Thoracic aorta (tissue), 2 donors: ENCODE measurements around the gene ZIC4. TPM values are rescaled to one million over a fixed set of nuclear protein-coding genes. Genes with fewer than 3 reads are reported as not detected.

Experiments used
- ATAC-seq: fragments of 150-250 bp; one replicate; pipeline ENCODE4 v1.8.0; 2017; ENCODE audit warnings: low read depth; ENCODE audit not compliant: insufficient number of reproducible peaks, low FRiP score
- DNase-seq: peaks from one replicate; pipeline ENCODE4 v3.0.0-alpha.2; 2020; ENCODE audit warnings: low spot score
- H3K27ac ChIP-seq, 2 donors: fragments of 200-600 bp; sonication (generic); 1 replicate in 1 of 2; 2 replicates in 1 of 2; pipeline ENCODE4 v1.5.1; 2016; ENCODE audit warnings: mild to moderate bottlenecking in 2 of 2, moderate library complexity in 2 of 2
- H3K27me3 ChIP-seq: fragments of 200-600 bp; sonication (generic); replicated peaks from 2 replicates; pipeline ENCODE4 v1.6.0; 2016; ENCODE audit warnings: mild to moderate bottlenecking; ENCODE audit not compliant: insufficient read depth
- H3K36me3 ChIP-seq: fragments of 200-600 bp; sonication (generic); one replicate; pipeline ENCODE4 v1.5.1; 2016
- H3K4me1 ChIP-seq, 2 donors: fragments of 200-600 bp; sonication (generic); 1 replicate in 1 of 2; 2 replicates in 1 of 2; pipeline versions ENCODE4 v1.5.1 to v1.6.0; 2016; ENCODE audit warnings: low read depth in 2 of 2, mild to moderate bottlenecking in 1 of 2; ENCODE audit not compliant: control insufficient read depth in 1 of 2
- H3K4me3 ChIP-seq: fragments of 200-600 bp; sonication (generic); 2 replicates; pipeline ENCODE4 v1.5.1; 2016; ENCODE audit warnings: mild to moderate bottlenecking
- H3K9me3 ChIP-seq: fragments of 200-600 bp; sonication (generic); 2 replicates; pipeline ENCODE4 v1.5.1; 2016
- total RNA-seq, 2 donors: library from RNA; depleted of rRNA; stranded (reverse); fragments of >200 nt; gene quantifications; one replicate each; pipeline versions ENCODE4 v1.1.0 to v1.2.3, GENCODE V29; 2016
- TF ChIP-seq, protein P1 (sequence below): fragments of 200-600 bp; sonication (generic); IDR thresholded peaks from one replicate; pipeline ENCODE4 v1.5.1; 2019; ENCODE audit warnings: antibody characterized with exemption

Gene ZIC4
- total RNA-seq, 2 donors from 2014 or later, result not detected

DNA sequence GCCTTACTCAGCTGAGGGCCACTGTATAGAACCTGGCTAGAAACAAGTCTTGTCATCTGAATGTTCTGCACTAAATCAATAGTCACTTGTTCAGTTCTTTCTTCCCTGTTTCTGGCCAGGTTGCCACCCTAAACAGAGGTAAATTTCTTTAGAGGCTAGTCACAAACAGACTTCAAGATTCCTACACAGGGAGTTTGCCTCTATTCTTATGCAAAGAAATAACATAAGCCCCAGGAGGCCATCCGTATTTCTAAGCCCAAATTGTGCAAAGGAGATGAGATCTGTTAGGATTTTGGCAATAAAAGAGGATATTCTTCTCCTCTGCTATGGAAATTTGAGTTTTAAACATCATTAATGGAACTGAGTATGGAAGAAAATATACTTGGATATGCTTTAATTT, 4.9 kb downstream of the ZIC4 start:
- ATAC-seq (no peak), DNase-seq (no peak)
- Histone ChIP-seq H3K27ac (no peak overlapping the region), H3K4me3 (no peak overlapping the region), H3K27me3 (peaks cover 13% of the 10 kb centered on the region), H3K4me1 (peaks cover 4 to 18% of the 10 kb centered on the region in 2 donors), H3K36me3 (no peaks in the 10 kb centered on the region), H3K9me3 (no peaks in the 10 kb centered on the region)
- TF ChIP-seq, protein P1, sequence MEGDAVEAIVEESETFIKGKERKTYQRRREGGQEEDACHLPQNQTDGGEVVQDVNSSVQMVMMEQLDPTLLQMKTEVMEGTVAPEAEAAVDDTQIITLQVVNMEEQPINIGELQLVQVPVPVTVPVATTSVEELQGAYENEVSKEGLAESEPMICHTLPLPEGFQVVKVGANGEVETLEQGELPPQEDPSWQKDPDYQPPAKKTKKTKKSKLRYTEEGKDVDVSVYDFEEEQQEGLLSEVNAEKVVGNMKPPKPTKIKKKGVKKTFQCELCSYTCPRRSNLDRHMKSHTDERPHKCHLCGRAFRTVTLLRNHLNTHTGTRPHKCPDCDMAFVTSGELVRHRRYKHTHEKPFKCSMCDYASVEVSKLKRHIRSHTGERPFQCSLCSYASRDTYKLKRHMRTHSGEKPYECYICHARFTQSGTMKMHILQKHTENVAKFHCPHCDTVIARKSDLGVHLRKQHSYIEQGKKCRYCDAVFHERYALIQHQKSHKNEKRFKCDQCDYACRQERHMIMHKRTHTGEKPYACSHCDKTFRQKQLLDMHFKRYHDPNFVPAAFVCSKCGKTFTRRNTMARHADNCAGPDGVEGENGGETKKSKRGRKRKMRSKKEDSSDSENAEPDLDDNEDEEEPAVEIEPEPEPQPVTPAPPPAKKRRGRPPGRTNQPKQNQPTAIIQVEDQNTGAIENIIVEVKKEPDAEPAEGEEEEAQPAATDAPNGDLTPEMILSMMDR, result no peak

DNA sequence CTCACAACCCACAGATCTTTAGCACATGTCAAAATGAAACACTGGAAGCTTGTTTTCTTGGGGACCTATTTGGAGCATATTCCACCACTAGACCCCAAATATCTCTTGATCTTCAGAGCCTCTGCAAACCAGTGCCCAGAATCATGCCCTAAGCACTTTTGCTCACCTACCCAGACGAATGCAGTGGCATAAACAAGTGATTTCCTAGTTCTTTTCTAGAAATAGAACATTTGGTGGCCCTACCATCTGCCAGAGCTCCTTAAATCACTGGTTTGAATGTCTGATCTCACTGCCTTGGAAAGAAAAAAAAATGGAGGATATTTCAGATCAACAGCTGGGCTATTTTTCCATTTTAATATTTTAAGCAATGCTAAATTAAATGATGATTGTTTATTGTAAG, 5.3 kb downstream of the ZIC4 start:
- TF ChIP-seq, protein P1, result no peak
- ATAC-seq, result no peak
- H3K36me3 ChIP-seq, result no peaks in the 10 kb centered on the region
- H3K27me3 ChIP-seq, result peaks cover 12% of the 10 kb centered on the region
- no peak overlapping the region for H3K4me3 ChIP-seq
- peaks cover 4 to 22% of the 10 kb centered on the region in 2 donors for H3K4me1 ChIP-seq
- no peaks in the 10 kb centered on the region for H3K9me3 ChIP-seq
- no peak overlapping the region for H3K27ac ChIP-seq
- no peak for DNase-seq

DNA sequence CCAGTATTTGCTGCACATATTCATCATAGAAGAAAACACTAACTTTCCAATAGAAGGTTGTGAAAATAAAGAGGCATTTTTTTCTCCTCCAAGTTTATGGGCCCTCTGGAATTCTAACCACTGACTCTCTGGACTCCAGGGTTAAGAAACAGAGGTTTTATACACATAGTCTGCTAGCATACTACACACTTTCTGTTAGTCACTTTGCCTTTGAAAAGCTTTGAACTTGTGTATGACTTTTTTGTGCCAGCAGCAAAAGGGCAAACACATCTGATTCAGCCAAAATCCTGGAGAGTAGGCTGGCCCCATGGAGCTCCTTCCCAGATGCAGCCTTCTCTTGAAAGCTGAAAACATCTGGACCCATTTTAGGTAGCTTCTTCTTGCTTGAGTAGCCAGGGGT, 6.2 kb downstream of the ZIC4 start:
- Histone ChIP-seq H3K36me3 (no peaks in the 10 kb centered on the region), H3K27me3 (peaks cover 10% of the 10 kb centered on the region), H3K4me1 (peaks cover 4 to 27% of the 10 kb centered on the region in 2 donors), H3K9me3 (no peaks in the 10 kb centered on the region), H3K27ac (no peak overlapping the region), H3K4me3 (no peak overlapping the region)
- TF ChIP-seq, protein P1, result no peak
- ATAC-seq (no peak), DNase-seq (no peak)

DNA sequence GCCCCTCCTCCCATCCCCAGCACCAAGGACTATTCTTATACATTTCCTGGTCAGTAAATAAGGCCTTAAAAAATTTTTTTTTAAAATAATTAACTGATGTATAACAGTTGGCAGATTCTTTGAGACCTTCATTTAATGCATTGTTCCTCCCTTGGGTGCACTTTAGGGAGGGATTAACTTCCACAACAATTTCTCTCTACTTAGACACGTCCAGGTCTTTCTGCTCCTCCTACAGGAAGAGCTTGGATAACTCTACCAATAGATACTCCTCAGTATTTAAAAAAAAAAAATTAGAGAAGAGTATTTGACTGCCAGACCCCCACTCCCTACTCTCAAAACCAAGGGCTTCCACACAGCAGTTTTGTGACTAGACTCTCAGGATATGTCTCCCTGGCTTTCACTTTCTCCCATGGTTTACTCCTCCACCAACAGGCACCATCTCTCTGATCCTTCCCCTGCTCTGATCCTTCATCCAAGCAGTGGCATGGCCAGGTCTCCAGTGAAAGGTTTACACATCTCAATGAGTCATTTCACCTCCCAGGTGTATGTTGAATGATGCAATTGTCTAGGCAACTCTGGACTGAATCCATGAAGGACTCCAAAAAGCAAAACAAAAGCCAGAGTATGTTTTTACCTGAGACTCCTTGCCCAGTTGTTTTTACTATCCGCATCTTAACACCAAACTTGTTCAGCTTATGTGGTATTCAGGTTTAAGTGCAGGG, 7.4 kb downstream of the ZIC4 start:
- ATAC-seq (no peak), DNase-seq (no peak)
- Histone ChIP-seq H3K9me3 (no peaks in the 10 kb centered on the region), H3K27ac (no peak overlapping the region), H3K4me3 (no peak overlapping the region), H3K36me3 (no peaks in the 10 kb centered on the region), H3K27me3 (peaks cover 8% of the 10 kb centered on the region), H3K4me1 (peaks cover 5 to 27% of the 10 kb centered on the region in 2 donors)
- TF ChIP-seq, protein P1, result no peak

DNA sequence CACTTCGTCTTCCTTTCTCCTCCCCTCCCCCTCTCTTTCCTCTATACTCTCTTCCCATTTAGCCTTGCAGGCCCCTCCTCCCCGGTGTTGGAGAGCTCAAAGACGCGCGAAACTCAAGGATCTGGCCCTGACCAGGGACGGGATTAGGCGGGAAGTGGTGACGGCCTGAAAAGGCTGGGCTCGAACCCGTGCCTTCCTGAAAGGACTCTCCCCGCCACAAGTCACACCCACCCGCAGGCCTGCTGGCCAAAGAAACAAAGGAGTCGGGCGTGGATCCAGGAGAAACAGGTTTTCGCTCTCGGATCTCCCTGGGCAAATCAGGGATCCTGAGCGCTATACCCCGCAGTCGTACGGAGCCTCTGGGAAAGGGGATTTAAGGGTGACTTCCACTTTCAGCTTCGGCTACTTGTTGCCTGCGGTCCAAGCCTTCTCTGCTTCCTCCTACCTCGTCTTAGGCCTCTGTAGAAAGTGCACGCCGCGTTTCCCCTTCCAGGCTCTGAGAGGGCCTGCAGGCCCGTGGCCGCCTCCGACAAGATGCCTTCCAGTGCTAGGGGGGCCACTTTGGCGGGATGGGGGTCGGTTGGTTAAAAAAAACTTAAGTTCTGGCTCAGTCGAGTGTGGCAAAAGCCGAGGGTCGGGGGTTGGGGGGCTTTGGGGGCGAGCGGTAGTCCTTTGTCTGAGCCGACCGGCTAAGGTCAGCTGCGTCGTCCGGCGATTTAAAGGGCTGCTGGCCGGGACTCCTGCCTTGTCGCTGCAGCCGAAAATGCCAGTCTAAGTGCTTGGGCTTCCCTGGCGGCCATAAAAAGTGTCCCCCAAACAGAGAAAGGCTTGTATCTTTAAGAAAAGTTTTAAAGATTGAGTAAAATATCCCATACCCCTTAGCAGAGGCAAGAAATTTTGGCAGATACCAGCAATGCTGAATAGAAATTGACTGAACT, 8.2 kb downstream of the ZIC4 start:
- H3K4me1 ChIP-seq, result peaks cover 13 to 33% of the 10 kb centered on the region in 2 donors
- H3K4me3 ChIP-seq, result peak overlapping the region; percentile 24
- no peak overlapping the region for H3K27ac ChIP-seq
- ATAC-seq (no peak), DNase-seq (no peak)
- TF ChIP-seq, protein P1, result no peak
- H3K9me3 ChIP-seq, result no peaks in the 10 kb centered on the region
- H3K36me3 ChIP-seq, result no peaks in the 10 kb centered on the region
- H3K27me3 ChIP-seq, result peaks cover 13% of the 10 kb centered on the region
